H9 (cell line): ENCODE measurements around the gene UBE2A. TPM values are rescaled to one million over a fixed set of nuclear protein-coding genes. Genes with fewer than 3 reads are reported as not detected.
A peak's percentile ranks its signal among the peaks of the same experiment; 100 is the strongest.

Source experiments
- DNase-seq: peaks from one replicate; pipeline ENCODE4 v3.0.0-alpha.2; 2017
- H2AFZ ChIP-seq: one replicate; pipeline ENCODE4 v1.6.1; 2013; ENCODE audit warnings: mild to moderate bottlenecking, low read length, control low read depth, moderate library complexity
- H2AK5ac ChIP-seq: 2 replicates; pipeline ENCODE4 v1.6.1; 2013; ENCODE audit warnings: low read length, control low read depth, mixed read lengths; ENCODE audit not compliant: insufficient read length
- H2BK120ac ChIP-seq: one replicate; pipeline ENCODE4 v1.6.1; 2013; ENCODE audit warnings: low read depth, mild to moderate bottlenecking, low read length, control low read depth, inconsistent platforms; ENCODE audit not compliant: poor library complexity, severe bottlenecking
- H2BK12ac ChIP-seq: 2 replicates; pipeline ENCODE4 v1.6.1; 2013; ENCODE audit warnings: low read length, control low read depth, mixed read lengths, low read depth; ENCODE audit not compliant: insufficient read length
- H2BK15ac ChIP-seq: 2 replicates; pipeline ENCODE4 v1.6.1; 2013; ENCODE audit warnings: low read depth, low read length, control low read depth
- H2BK20ac ChIP-seq: one replicate; pipeline ENCODE4 v1.6.1; 2013; ENCODE audit warnings: low read depth, mild to moderate bottlenecking, low read length, control low read depth, inconsistent platforms; ENCODE audit not compliant: poor library complexity, severe bottlenecking
- H2BK5ac ChIP-seq: 2 replicates; pipeline ENCODE4 v1.6.1; 2013; ENCODE audit warnings: low read length, control low read depth, mixed read lengths; ENCODE audit not compliant: insufficient read length
- H3K14ac ChIP-seq: 2 replicates; pipeline ENCODE4 v1.6.1; 2013; ENCODE audit warnings: low read length, control low read depth; ENCODE audit not compliant: insufficient read depth
- H3K18ac ChIP-seq: 2 replicates; pipeline ENCODE4 v1.6.1; 2013; ENCODE audit warnings: low read depth, mild to moderate bottlenecking, mixed read lengths, low read length, control low read depth; ENCODE audit not compliant: insufficient read length
- H3K23ac ChIP-seq: 2 replicates; pipeline ENCODE4 v1.6.1; 2013; ENCODE audit warnings: low read length, control low read depth, mixed read lengths, low read depth; ENCODE audit not compliant: insufficient read length
- H3K23me2 ChIP-seq: 2 replicates; pipeline ENCODE4 v1.6.1; 2013; ENCODE audit warnings: low read depth, mild to moderate bottlenecking, mixed read lengths, low read length, control low read depth; ENCODE audit not compliant: insufficient read length, poor library complexity, severe bottlenecking
- H3K27ac ChIP-seq: 2 replicates; pipeline ENCODE4 v1.5.1; 2013; ENCODE audit warnings: low read length, control low read depth, mixed read lengths, low read depth; ENCODE audit not compliant: insufficient read length
- H3K27me3 ChIP-seq: 2 replicates; pipeline ENCODE4 v1.6.1; 2013; ENCODE audit warnings: low read length, control low read depth, inconsistent platforms; ENCODE audit not compliant: insufficient read depth
- H3K4ac ChIP-seq: 2 replicates; pipeline ENCODE4 v1.6.1; 2013; ENCODE audit warnings: low read depth, mild to moderate bottlenecking, control low read depth, inconsistent platforms, low read length, moderate library complexity
- H3K4me1 ChIP-seq: 2 replicates; pipeline ENCODE4 v1.6.1; 2013; ENCODE audit warnings: low read length, control low read depth, inconsistent platforms; ENCODE audit not compliant: insufficient read depth
- H3K4me2 ChIP-seq: 2 replicates; pipeline ENCODE4 v1.6.1; 2013; ENCODE audit warnings: low read length, control low read depth, mixed read lengths; ENCODE audit not compliant: insufficient read length, insufficient read depth
- H3K56ac ChIP-seq: 2 replicates; pipeline ENCODE4 v1.6.1; 2013; ENCODE audit warnings: low read depth, mild to moderate bottlenecking, mixed read lengths, low read length, control low read depth; ENCODE audit not compliant: insufficient read length
- H3K79me1 ChIP-seq: 2 replicates; pipeline ENCODE4 v1.6.1; 2013; ENCODE audit warnings: low read depth, mild to moderate bottlenecking, moderate library complexity, low read length, control low read depth, inconsistent platforms; ENCODE audit not compliant: insufficient read depth, poor library complexity, severe bottlenecking
- H3K79me2 ChIP-seq: 2 replicates; pipeline ENCODE4 v1.6.1; 2013; ENCODE audit warnings: low read length, control low read depth, inconsistent platforms; ENCODE audit not compliant: insufficient read depth
- H3K9ac ChIP-seq: 2 replicates; pipeline ENCODE4 v1.6.1; 2013; ENCODE audit warnings: low read length, control low read depth, mixed read lengths; ENCODE audit not compliant: insufficient read length; ENCODE audit errors: extremely low read depth
- H3K9me3 ChIP-seq: one replicate; pipeline ENCODE4 v1.6.1; 2013; ENCODE audit warnings: low read depth, low read length, inconsistent platforms; ENCODE audit not compliant: control insufficient read depth
- H3T11ph ChIP-seq: one replicate; pipeline ENCODE4 v1.6.1; 2013; ENCODE audit warnings: mild to moderate bottlenecking, low read length, control low read depth, inconsistent platforms
- H4K20me1 ChIP-seq: one replicate; pipeline ENCODE4 v1.6.1; 2013; ENCODE audit not compliant: control insufficient read depth, insufficient read length, insufficient read depth
- H4K5ac ChIP-seq: 2 replicates; pipeline ENCODE4 v1.6.1; 2013; ENCODE audit warnings: low read depth, mild to moderate bottlenecking, mixed read lengths, low read length, control low read depth; ENCODE audit not compliant: insufficient read length
- H4K8ac ChIP-seq: replicated peaks from 2 replicates; pipeline ENCODE4 v1.6.1; 2013; ENCODE audit warnings: low read length, control low read depth, mixed read lengths, low read depth; ENCODE audit not compliant: insufficient read length
- H4K91ac ChIP-seq: 2 replicates; pipeline ENCODE4 v1.6.1; 2013; ENCODE audit warnings: low read depth, mild to moderate bottlenecking, moderate library complexity, mixed read lengths, low read length, control low read depth; ENCODE audit not compliant: insufficient read length
- H3K27ac Mint-ChIP-seq, 3 experiments: 2 replicates in 2 of 3; 3 replicates in 1 of 3; pipeline ENCODE4 v1.8.0; 2020 to 2021; ENCODE audit warnings: mixed read lengths in 3 of 3, mild to moderate bottlenecking in 1 of 3, moderate library complexity in 1 of 3
- H3K27me3 Mint-ChIP-seq: 2 replicates; pipeline ENCODE4 v1.8.0; 2021; ENCODE audit warnings: low read depth, mild to moderate bottlenecking, moderate library complexity, mixed read lengths
- H3K36me3 Mint-ChIP-seq, 3 experiments: 2 replicates in 2 of 3; 3 replicates in 1 of 3; pipeline ENCODE4 v1.8.0; 2020 to 2021; ENCODE audit warnings: low read depth in 3 of 3, mixed read lengths in 3 of 3; ENCODE audit not compliant: insufficient read depth in 1 of 3
- H3K4me1 Mint-ChIP-seq, 2 experiments: 2 replicates each; pipeline ENCODE4 v1.8.0; 2020; ENCODE audit warnings: mixed read lengths in 2 of 2
- H3K4me3 Mint-ChIP-seq, 2 experiments: 2 replicates in 1 of 2; 3 replicates in 1 of 2; pipeline ENCODE4 v1.8.0; 2020 to 2021; ENCODE audit warnings: mild to moderate bottlenecking in 2 of 2, mixed read lengths in 2 of 2, moderate library complexity in 1 of 2
- H3K9me3 Mint-ChIP-seq, 2 experiments: 2 replicates in 1 of 2; 3 replicates in 1 of 2; pipeline ENCODE4 v1.8.0; 2020; ENCODE audit warnings: mild to moderate bottlenecking in 2 of 2, mixed read lengths in 2 of 2, moderate library complexity in 1 of 2
- CTCF ChIP-seq: fragments of 200-600 bp; sonication (generic); conservative IDR thresholded peaks from 3 replicates; pipeline ENCODE4 v1.8.0; 2021; ENCODE audit warnings: antibody characterized with exemption, mild to moderate bottlenecking
- WGBS: extraction: QIAGEN DNeasy Blood & Tissue Kit; methylation state at CpG from one replicate; pipeline ENCODE4 v1.1.7; 2013; ENCODE audit warnings: missing lambda C conversion rate, low lambda C conversion rate, mixed read lengths; ENCODE audit not compliant: insufficient read length; ENCODE audit errors: extremely low coverage; 5-methylcytosine and 5-hydroxymethylcytosine counted together
- long read RNA-seq: library from polyadenylated mRNA; unstranded; transcript quantifications from one replicate; pipeline ENCODE4 v2.0.0, GENCODE V29; 2020
- total RNA-seq: library from RNA; stranded (reverse); gene quantifications from 2 replicates; pipeline ENCODE4 v1.2.1, GENCODE V29; 2021

The UBE2A gene
- 54.7 and 54.8 TPM in 2 replicates for total RNA-seq
- long read RNA-seq, transcript UBE2A-206 (5 exons, 1,381 nt) = minor isoform, 32 of 264 reads
- long read RNA-seq, transcript UBE2A-207 (5 exons, 934 nt) = minor isoform, 5 of 264 reads
- long read RNA-seq, transcript UBE2A-202 (6 exons, 1,874 nt) = major isoform, 206 of 264 reads
- long read RNA-seq, partial matches to known transcripts = 2 of 264 reads
- long read RNA-seq, other reads (novel, unspliced or antisense) = 13 of 264 reads

GRCh38 chrX:119574394-119575266 is at the start of gene UBE2A:
UBE2A (plus strand) TSS chrX:119574563; CDS start chrX:119574712, 149 bp downstream.
- no peaks in the 10 kb centered on the region; the same call in 1 of the 2 replicates for H3K27me3 Mint-ChIP-seq
- no peak within 1 kb of the TSS for H3K56ac ChIP-seq

More at GRCh38 chrX:119574394-119575266, at the start of gene UBE2A:
- Mint-ChIP-seq H3K4me3 (peak within 1 kb of the TSS; percentile 85 to 89), H3K36me3 (peaks cover 6 to 16% (median 15%) of the 10 kb centered on the region in 3 experiments), H3K9me3 (peaks cover 60 to 70% of the 10 kb centered on the region in 2 experiments), H3K27ac (peak within 1 kb of the TSS; percentile 88 to 96 (median 94)), H3K4me1 (peaks cover 0 to 5% of the 10 kb centered on the region in 2 experiments; a peak in 1 of 4 replicates)
- Histone ChIP-seq H4K91ac (no peak within 1 kb of the TSS), H3K4me2 (peak within 1 kb of the TSS; percentile 62), H3K14ac (peak within 1 kb of the TSS; percentile 79; the same call in 1 of the 2 replicates), H2BK12ac (no peak within 1 kb of the TSS), H3K79me1 (no peaks in the 10 kb centered on the region), H2BK20ac (no peak within 1 kb of the TSS), H2AFZ (no peak within 1 kb of the TSS), H3K18ac (peak within 1 kb of the TSS; percentile 84), H3K27ac (no peak within 1 kb of the TSS), H3K9me3 (peaks cover 20% of the 10 kb centered on the region), H2BK120ac (no peak within 1 kb of the TSS), H3K79me2 (no peaks in the 10 kb centered on the region), H4K5ac (no peak within 1 kb of the TSS), H3K23ac (no peak within 1 kb of the TSS), H4K20me1 (no peaks in the 10 kb centered on the region), H3K27me3 (no peaks in the 10 kb centered on the region), H3K9ac (peak within 1 kb of the TSS; percentile 85), H3K4me1 (no peaks in the 10 kb centered on the region), H2AK5ac (no peak within 1 kb of the TSS), H2BK15ac (no peak within 1 kb of the TSS), H3K23me2 (peaks cover 10% of the 10 kb centered on the region), H3K4ac (no peak within 1 kb of the TSS), H2BK5ac (no peak within 1 kb of the TSS), H3T11ph (no peak within 1 kb of the TSS), H4K8ac (no peak within 1 kb of the TSS)
- DNase-seq = peak; percentile 87
- WGBS = no CpG with 5 or more reads among the region's 86 CpGs
- TF ChIP-seq CTCF = peak; percentile 43
